GM21737 (cell line): ENCODE data around the gene MRPL2.

ENCODE experiments used
- ATAC-seq: cut with Tn5 transposase; IDR thresholded peaks from one replicate; pipeline ENCODE4 v1.9.1; 2021; ENCODE audit warnings: mild to moderate bottlenecking, moderate library complexity; ENCODE audit not compliant: unreplicated experiment

MRPL2 gene

GRCh38 chr6:43059168-43060033 is at the start of gene MRPL2, which contains the start of gene KLC4:
Gene MRPL2 (minus strand): TSS chr6:43059434. CDS start chr6:43059381, 53 bp downstream.
Gene KLC4 (plus strand): TSS chr6:43059631. CDS start chr6:43061336, 1,705 bp downstream.
- peak; percentile 78 for ATAC-seq

GRCh38 chr6:43107344-43108062 is 48.3 kb upstream of the MRPL2 start:
- no peak for ATAC-seq

- no peak for ATAC-seq
Observed at GRCh38 chr6:43105538-43106222, 46.4 kb upstream of the MRPL2 start.

GRCh38 chr6:43103253-43103876 is 44.1 kb upstream of the MRPL2 start:
- no peak for ATAC-seq

GRCh38 chr6:43101497-43101896 is 42.3 kb upstream of the MRPL2 start:
- ATAC-seq = no peak

- ATAC-seq = no peak
Observed at GRCh38 chr6:43097502-43097901, 38.3 kb upstream of the MRPL2 start.

GRCh38 chr6:43097098-43097489 is 37.9 kb upstream of the MRPL2 start:
- ATAC-seq = no peak

GRCh38 chr6:43096451-43097097 is 37.3 kb upstream of the MRPL2 start:
- no peak for ATAC-seq

- ATAC-seq = no peak
Observed at GRCh38 chr6:43095939-43096338, 36.7 kb upstream of the MRPL2 start.

- no peak for ATAC-seq
Observed at GRCh38 chr6:43093436-43094289, 34.4 kb upstream of the MRPL2 start.

GRCh38 chr6:43092635-43093034 is 33.4 kb upstream of the MRPL2 start:
- ATAC-seq = no peak

- ATAC-seq = no peak
Observed at GRCh38 chr6:43091436-43091991, 32.3 kb upstream of the MRPL2 start.

- ATAC-seq = no peak
Observed at GRCh38 chr6:43091020-43091419, 31.8 kb upstream of the MRPL2 start.

GRCh38 chr6:43090559-43090956 is 31.3 kb upstream of the MRPL2 start:
- ATAC-seq = no peak

GRCh38 chr6:43089874-43090558 is 30.8 kb upstream of the MRPL2 start:
- ATAC-seq = no peak

GRCh38 chr6:43089467-43089866 is 30.2 kb upstream of the MRPL2 start:
- ATAC-seq = no peak

GRCh38 chr6:43088654-43089056 is 29.4 kb upstream of the MRPL2 start:
- ATAC-seq = no peak

- no peak for ATAC-seq
Observed at GRCh38 chr6:43086022-43086658, 26.9 kb upstream of the MRPL2 start.
